ENCODE results near the gene SPPL2A. TPM values are rescaled to one million over a fixed set of nuclear protein-coding genes. Genes with fewer than 3 reads are reported as not detected.

Gene SPPL2A
- total and polyA plus RNA-seq, 10 of the 15 experiments (the other 5 are each of a cell fraction or from before 2014, with no cell fraction given): 11.3 to 83.8 (median 44.0) TPM

GRCh38 chr15:50685191-50685975 lies 80.1 kb downstream of the SPPL2A start:
- 14% methylated on average over 22 of the region's 22 CpGs for WGBS (ENCODE audit: insufficient coverage, insufficient replicate concordance, low lambda C conversion rate, missing lambda C conversion rate)
- no TSS peak for BruUV-seq (replicated peaks)
- peak overlapping the region; percentile 96 for H3K9ac ChIP-seq (ENCODE audit: control insufficient read depth, insufficient read depth, low read length)
- ChIA-PET POLR2A (no interaction called here), RAD21 (ENCODE audit: unreplicated experiment) (interaction anchor here (1.0 to 1.3 kb wide), 5 partner anchors 13 to 333 kb away, joined by 3 to 4 read pairs (median 3); no protein-coding TSS in a partner anchor), CTCF (interaction anchor here (3.9 kb wide), 1 partner anchor 10 kb away, joined by 20 read pairs; no protein-coding TSS in a partner anchor), SMC1A (ENCODE audit: uncharacterized antibody, unreplicated experiment) (interaction anchor here (0.6 to 2.0 kb wide), 3 partner anchors 9 to 194 kb away, joined by 3 to 6 read pairs (median 4); no protein-coding TSS in a partner anchor)
- H3K4me1 ChIP-seq (ENCODE audit: control insufficient read depth, insufficient read depth, low read length): peaks cover 3% of the 10 kb centered on the region
- no peak for TF ChIP-seq KLF5 (IDR thresholded peaks at IDR 0.05; ENCODE audit: partially characterized antibody)
- peak; percentile 74 for TF ChIP-seq MLLT1 (IDR thresholded peaks at IDR 0.05)
- H2AFZ ChIP-seq (ENCODE audit: control insufficient read depth, low read depth, low read length): no peak overlapping the region
- H3K79me2 ChIP-seq (ENCODE audit: control insufficient read depth, insufficient read depth, low read length): peaks cover 63% of the 10 kb centered on the region
- H3K4me3 ChIP-seq: peak overlapping the region; percentile 91
- peak overlapping the region; percentile 86 for H3K27ac ChIP-seq (ENCODE audit: control insufficient read depth, insufficient read depth)
- H3K4me2 ChIP-seq (ENCODE audit: control insufficient read depth, insufficient read depth): peak overlapping the region; percentile 71
- ATAC-seq (peak; percentile 6), FAIRE-seq (no peak), DNase-seq (ENCODE audit: low read depth, low spot score) (no peak)
- intact Hi-C loops (cut with micrococcal nuclease; ENCODE audit: unreplicated experiment): no loop called here
- H3K9me3 ChIP-seq (replicated peaks; ENCODE audit: control insufficient read depth, insufficient read depth, low read length): no peaks in the 10 kb centered on the region
- no peaks in the 10 kb centered on the region for H4K20me1 ChIP-seq (ENCODE audit: control insufficient read depth, insufficient read depth)
- H3K36me3 ChIP-seq (ENCODE audit: control insufficient read depth in 2 of 2, insufficient read depth in 2 of 2, low read length in 1 of 2): peaks cover 0 to 8% of the 10 kb centered on the region in 2 experiments; a peak in 1 of 4 replicates
- no peaks in the 10 kb centered on the region for H3K27me3 ChIP-seq (replicated peaks in 1 of 2; ENCODE audit: control insufficient read depth in 2 of 2, insufficient read depth in 2 of 2, low read length in 1 of 2)
- in situ Hi-C loops (cut with MboI): loop anchor here (5.0 kb wide), 1 partner anchor 197 kb away; no protein-coding TSS in a partner anchor

GRCh38 chr15:50681467-50681866 lies 84.0 kb downstream of the SPPL2A start:
- peaks cover 3% of the 10 kb centered on the region; the same call in 1 of the 2 replicates for H3K4me1 ChIP-seq (ENCODE audit: control insufficient read depth, insufficient read depth, low read length)
- DNase-seq (ENCODE audit: low read depth, low spot score) (no peak), ATAC-seq (no peak), FAIRE-seq (no peak)
- no peak overlapping the region for H3K4me2 ChIP-seq (ENCODE audit: control insufficient read depth, insufficient read depth)
- no peak overlapping the region for H3K27ac ChIP-seq (ENCODE audit: control insufficient read depth, insufficient read depth)
- intact Hi-C loops (cut with micrococcal nuclease; ENCODE audit: unreplicated experiment) (no loop called here), in situ Hi-C loops (cut with MboI) (no loop called here)
- ChIA-PET CTCF (no interaction called here), POLR2A (interaction anchor here (0.6 to 0.7 kb wide), 4 partner anchors 75 to 114 kb away, joined by 3 to 5 read pairs (median 4); no protein-coding TSS in a partner anchor), RAD21 (ENCODE audit: unreplicated experiment) (interaction anchor here (0.7 to 0.9 kb wide), 2 partner anchors 9 to 204 kb away, joined by 3 read pairs; no protein-coding TSS in a partner anchor), SMC1A (ENCODE audit: uncharacterized antibody, unreplicated experiment) (interaction anchor here (0.6 to 1.9 kb wide), 6 partner anchors 81 to 224 kb away, joined by 3 to 6 read pairs (median 4); no protein-coding TSS in a partner anchor)
- BruUV-seq (replicated peaks): no TSS peak
- no peaks in the 10 kb centered on the region for H3K9me3 ChIP-seq (replicated peaks; ENCODE audit: control insufficient read depth, insufficient read depth, low read length)
- TF ChIP-seq ZBTB33 (IDR thresholded peaks at IDR 0.05) (no peak), SMAD1 (IDR thresholded peaks at IDR 0.05; ENCODE audit: low read depth, partially characterized antibody) (no peak), TARDBP (IDR thresholded peaks at IDR 0.05; ENCODE audit: borderline replicate concordance) (no peak), SP1 (IDR thresholded peaks at IDR 0.05; ENCODE audit: low read depth, low read length) (no peak), YY1 (IDR thresholded peaks at IDR 0.05; ENCODE audit: low read depth, low read length) (no peak), EZH2 (IDR thresholded peaks at IDR 0.05; ENCODE audit: borderline replicate concordance, control insufficient read depth, low read depth, low read length) (no peak), EED (IDR thresholded peaks at IDR 0.05; ENCODE audit: low read depth) (no peak), JUNB (IDR thresholded peaks at IDR 0.05) (no peak)
- no peaks in the 10 kb centered on the region for H4K20me1 ChIP-seq (ENCODE audit: control insufficient read depth, insufficient read depth)
- H3K4me3 ChIP-seq: 0 out of 2 replicates have a peak overlapping the region, but pooled peaks have one; percentile 39
- H3K27me3 ChIP-seq (replicated peaks in 1 of 2; ENCODE audit: control insufficient read depth in 2 of 2, insufficient read depth in 2 of 2, low read length in 1 of 2): no peaks in the 10 kb centered on the region
- no peak overlapping the region for H3K9ac ChIP-seq (ENCODE audit: control insufficient read depth, insufficient read depth, low read length)
- no peak overlapping the region for H2AFZ ChIP-seq (ENCODE audit: control insufficient read depth, low read depth, low read length)
- peaks cover 0 to 11% of the 10 kb centered on the region in 2 experiments; a peak in 1 of 4 replicates for H3K36me3 ChIP-seq (ENCODE audit: control insufficient read depth in 2 of 2, insufficient read depth in 2 of 2, low read length in 1 of 2)
- peaks cover 91% of the 10 kb centered on the region for H3K79me2 ChIP-seq (ENCODE audit: control insufficient read depth, insufficient read depth, low read length)

All from GM12878 (cell line).